ENCODE measurements around the gene WDR41.

WDR41 gene

GRCh38 chr5:77444356-77444755 is 47.8 kb downstream of the WDR41 start:
- no peak for DNase-seq

- no peak for DNase-seq
Observed at GRCh38 chr5:77443670-77444069, 48.4 kb downstream of the WDR41 start.

- DNase-seq: no peak
Observed at GRCh38 chr5:77438071-77438470, 54.0 kb downstream of the WDR41 start.

- DNase-seq: no peak
Observed at GRCh38 chr5:77437194-77437593, 54.9 kb downstream of the WDR41 start.

GRCh38 chr5:77431719-77432118 is 60.4 kb downstream of the WDR41 start:
- DNase-seq: no peak

GRCh38 chr5:77431286-77431685 is 60.8 kb downstream of the WDR41 start:
- no peak for DNase-seq

GRCh38 chr5:77430726-77431125 is 61.4 kb downstream of the WDR41 start:
- no peak for DNase-seq

GRCh38 chr5:77428526-77428925 is 63.6 kb downstream of the WDR41 start:
- no peak for DNase-seq

- no peak for DNase-seq
Observed at GRCh38 chr5:77427998-77428397, 64.1 kb downstream of the WDR41 start.

- DNase-seq: no peak
Observed at GRCh38 chr5:77426670-77427069, 65.4 kb downstream of the WDR41 start.

GRCh38 chr5:77425998-77426659 is 66.0 kb downstream of the WDR41 start:
- DNase-seq: no peak

GRCh38 chr5:77425420-77425819 is 66.7 kb downstream of the WDR41 start:
- DNase-seq: no peak

- no peak for DNase-seq
Observed at GRCh38 chr5:77424921-77425320, 67.2 kb downstream of the WDR41 start.

GRCh38 chr5:77423022-77423750 is 68.9 kb downstream of the WDR41 start:
- no peak for DNase-seq

- no peak for DNase-seq
Observed at GRCh38 chr5:77420940-77421339, 71.2 kb downstream of the WDR41 start.

GRCh38 chr5:77419644-77420582 is 72.2 kb downstream of the WDR41 start:
- DNase-seq: no peak

- DNase-seq: no peak
Observed at GRCh38 chr5:77418601-77419581, 73.2 kb downstream of the WDR41 start.

- DNase-seq: no peak
Observed at GRCh38 chr5:77418162-77418561, 74.0 kb downstream of the WDR41 start.

GRCh38 chr5:77413049-77413448 is 79.1 kb downstream of the WDR41 start:
- no peak for DNase-seq

- no peak for DNase-seq
Observed at GRCh38 chr5:77409870-77410621, 82.1 kb downstream of the WDR41 start.

GRCh38 chr5:77407152-77407551 is 85.0 kb downstream of the WDR41 start:
- DNase-seq: no peak

GRCh38 chr5:77402796-77403195 is 89.3 kb downstream of the WDR41 start:
- DNase-seq: no peak

All from SHP77 treated with DMSO at 0.1 percent for 48 hours (cell line).